ENCODE results near the gene RHCG. TPM values are rescaled to one million over a fixed set of nuclear protein-coding genes. Genes with fewer than 3 reads are reported as not detected.
"Not testable (repeated sequence)": the region's sequence is repeated elsewhere in the genome, so short reads cannot be mapped to it uniquely, and the experiment has no call there.

RHCG gene
- total RNA-seq, 1 experiment from 2014 or later = not detected

DNA sequence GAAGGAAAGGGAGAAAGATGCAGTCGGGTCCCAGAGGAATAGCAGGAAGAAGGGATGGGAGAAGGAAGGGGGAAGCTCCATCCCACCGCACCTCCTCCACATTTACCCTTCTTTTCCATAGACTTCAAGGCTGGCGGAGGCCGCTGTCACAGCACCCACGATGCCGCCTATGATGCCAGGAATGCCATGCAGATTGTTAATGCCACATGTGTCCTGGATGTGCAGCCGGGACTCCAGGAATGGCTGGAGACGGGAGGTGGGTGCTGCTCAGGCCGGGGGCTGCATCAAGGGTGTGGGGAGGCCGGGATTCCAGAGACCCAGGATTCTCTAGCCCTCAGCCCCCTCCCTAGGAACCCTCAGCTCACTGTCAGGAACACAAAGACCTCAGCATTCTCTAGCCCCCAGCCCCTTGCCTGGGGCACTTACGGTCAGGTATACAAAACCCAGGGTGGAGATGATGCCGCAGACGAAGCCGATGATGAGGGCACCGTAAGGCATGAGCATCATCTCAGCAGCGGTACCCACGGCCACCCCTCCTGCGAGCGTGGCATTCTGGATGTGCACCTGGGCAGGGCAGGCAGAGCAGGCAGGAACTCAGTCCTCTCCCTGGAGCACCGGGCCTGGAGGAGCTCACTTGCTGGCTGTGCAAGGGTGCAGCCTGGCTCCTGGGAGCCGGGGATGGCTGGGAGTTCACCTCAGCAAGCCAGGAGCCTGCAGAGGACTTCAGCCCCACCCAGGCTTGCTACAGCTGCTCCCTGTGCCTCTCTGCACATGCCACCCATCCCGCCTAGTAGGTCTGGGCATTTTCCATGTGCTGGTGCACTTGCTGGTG lies 18.8 kb downstream of the RHCG start:
- no peak for DNase-seq (ENCODE audit: low spot score)

- DNase-seq (ENCODE audit: low spot score) = no peak
Observed at GRCh38 chr15:89475661-89476060, 20.7 kb downstream of the RHCG start.

GRCh38 chr15:89472785-89473256 lies 23.6 kb downstream of the RHCG start:
- peak; percentile 72 for DNase-seq (ENCODE audit: low spot score)

DNA sequence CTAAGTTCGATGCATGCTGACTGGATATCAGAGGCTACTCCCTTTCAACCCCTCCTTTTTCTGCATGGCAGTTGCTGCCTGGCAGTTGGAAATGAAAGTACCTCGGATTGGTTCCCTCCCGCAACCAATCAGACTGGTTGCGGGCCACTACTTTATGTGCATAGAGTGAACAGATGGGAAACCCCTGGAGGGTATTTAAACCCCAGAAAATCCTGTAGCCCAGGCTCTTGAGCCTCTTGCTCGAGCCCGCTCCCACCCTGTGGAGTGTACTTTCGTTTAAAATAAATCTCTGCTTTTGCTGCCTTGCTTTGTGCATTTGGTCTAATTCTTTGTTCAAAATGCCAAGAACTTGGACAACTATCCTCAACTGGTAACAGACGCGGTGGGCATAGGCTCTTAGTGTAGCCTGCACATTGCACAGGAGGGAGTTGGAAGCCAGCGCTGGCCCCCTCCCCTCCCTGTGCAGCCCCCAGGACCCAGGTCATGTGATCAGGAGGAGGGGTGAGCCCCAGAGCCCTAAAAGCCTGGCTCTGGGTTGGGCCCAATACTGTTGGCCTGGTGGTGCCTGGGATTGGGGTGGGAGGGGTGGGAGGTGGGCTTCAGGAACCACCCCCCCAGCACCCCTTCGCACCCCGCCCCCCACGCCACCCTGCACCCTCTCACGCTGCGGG lies 26.8 kb downstream of the RHCG start:
- no peak for DNase-seq (ENCODE audit: low spot score)

DNA sequence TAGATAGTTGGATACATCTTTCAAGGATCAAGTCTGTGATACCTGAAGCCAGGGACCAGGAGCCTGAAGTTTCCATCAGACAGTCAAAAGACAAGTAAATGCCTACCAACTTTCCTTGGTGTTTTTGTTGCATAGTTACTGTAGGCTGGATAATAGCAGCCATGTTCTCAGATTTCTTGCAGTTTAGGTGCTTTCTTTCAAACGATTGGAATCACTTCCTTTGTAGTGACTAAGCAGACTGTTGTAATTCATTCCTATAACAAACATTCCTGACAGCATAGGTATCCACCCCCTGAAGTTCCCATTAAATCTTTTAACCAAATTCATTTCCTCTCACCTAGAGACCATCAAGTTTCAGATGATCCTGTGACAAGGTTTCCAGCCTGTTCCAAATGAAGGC lies 27.6 kb downstream of the RHCG start:
- not testable (repeated sequence) for DNase-seq (ENCODE audit: low spot score)

DNA sequence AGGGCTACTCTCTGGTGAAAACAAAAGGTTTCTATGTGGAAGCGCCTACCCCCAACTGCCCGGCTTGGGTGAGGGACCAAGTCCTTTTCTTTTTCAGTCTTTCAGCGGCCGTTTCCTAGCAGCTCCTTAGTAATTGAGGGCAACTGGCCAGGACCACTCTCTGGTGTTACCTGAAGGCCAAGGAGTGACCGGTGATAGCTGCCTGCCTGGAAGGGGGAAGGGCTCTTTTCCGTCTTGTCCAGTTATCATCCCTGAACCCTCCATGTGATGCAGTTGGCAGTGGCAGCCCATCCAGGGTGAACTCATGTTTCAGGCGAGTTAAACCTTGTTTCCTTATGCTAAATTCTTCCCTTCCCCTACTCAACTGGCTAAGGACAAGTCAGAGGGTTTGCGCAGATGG lies 33.3 kb downstream of the RHCG start:
- no peak for DNase-seq (ENCODE audit: low spot score)

GRCh38 chr15:89462198-89462912 lies 34.0 kb downstream of the RHCG start:
- no peak for DNase-seq (ENCODE audit: low spot score)

DNA sequence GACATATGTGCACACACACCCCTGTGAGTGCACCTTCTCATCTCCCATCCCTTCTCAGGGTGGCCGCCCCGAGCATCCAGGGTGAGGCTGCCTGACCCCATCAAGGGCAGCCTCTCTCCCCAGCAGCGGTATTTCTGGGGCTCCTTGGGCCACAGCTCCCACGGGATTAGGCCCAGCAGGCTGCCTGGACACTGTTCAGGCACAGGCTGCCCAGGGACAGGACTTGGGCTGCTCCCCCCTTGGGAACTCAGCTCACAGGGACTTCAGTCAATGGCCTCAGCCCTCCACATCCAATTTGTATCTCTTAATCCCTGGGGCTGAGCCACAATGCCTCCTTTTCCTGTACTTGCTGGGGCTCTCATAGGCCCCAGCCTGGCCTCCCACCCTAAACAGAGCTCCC lies 35.0 kb downstream of the RHCG start:
- no peak for DNase-seq (ENCODE audit: low spot score)

GRCh38 chr15:89460048-89460447 lies 36.3 kb downstream of the RHCG start:
- DNase-seq (ENCODE audit: low spot score) = no peak

GRCh38 chr15:89459271-89460038 lies 36.9 kb downstream of the RHCG start:
- DNase-seq (ENCODE audit: low spot score) = no peak

DNA sequence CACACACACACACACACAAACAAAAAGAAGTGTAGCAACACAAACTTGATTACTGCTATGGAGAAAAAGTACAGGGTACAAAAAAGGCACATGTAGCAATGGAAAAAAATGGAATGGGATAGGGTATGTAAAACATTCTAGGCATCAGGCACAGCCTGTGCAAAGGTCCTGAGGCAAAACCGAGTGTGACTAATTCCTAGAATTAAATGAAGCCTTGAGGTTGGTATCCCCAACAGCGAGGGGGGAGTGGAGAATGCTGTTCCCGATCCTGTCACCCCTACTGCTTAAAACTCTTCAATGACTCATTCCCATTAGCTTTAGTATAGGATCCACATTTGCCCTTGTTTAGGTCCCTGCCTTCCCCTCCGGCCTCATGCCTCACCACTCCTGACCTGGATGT lies 37.9 kb downstream of the RHCG start:
- DNase-seq (ENCODE audit: low spot score) = no peak

- DNase-seq (ENCODE audit: low spot score) = peak; percentile 50
Observed at GRCh38 chr15:89457086-89457485, 39.3 kb downstream of the RHCG start.

DNA sequence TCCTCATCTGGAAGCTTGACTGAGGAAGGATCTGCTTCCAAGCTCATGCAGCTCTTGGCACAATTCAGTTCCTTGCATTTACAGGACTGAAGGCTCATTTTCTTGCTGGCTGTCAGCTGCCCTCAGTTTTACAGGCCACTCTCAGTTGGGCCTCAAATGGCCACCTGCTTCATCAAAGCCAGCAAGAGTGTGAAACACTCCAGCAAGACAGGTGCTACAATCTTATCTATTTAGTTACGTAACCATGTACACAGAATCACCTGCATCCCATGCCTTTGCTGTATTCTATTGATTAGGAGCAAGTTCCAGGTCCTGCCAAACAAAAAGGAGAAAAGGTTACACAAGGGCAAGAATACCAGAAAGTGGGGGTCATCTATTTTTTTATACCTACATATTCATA lies 40.8 kb downstream of the RHCG start:
- DNase-seq (ENCODE audit: low spot score) = no peak

DNA sequence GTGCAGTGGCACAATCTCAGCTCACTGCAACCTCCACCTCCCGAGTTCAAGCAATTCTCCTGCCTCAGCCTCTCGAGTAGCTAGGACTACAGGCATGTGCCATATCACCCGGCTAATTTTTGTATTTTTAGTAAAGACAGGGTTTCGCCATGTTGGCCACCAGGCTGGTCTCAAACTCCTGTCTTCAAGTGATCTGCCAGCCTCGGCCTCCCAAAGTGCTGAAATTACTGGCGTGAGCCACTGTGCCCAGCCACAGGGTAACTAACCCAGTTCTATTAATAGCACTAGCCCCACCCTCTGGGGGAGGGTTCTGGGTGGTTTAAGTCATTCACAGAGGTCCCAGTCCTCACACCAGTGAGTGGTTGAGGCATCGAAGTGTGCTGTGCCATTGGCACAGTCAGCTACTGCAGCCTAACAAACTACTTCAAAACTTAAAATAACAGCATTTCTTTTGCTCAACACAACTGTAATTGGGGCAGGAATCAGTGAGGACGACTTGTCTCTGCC lies 44.0 kb downstream of the RHCG start:
- no peak for DNase-seq (ENCODE audit: low spot score)

- no peak for DNase-seq (ENCODE audit: low spot score)
Observed at GRCh38 chr15:89451846-89452245, 44.5 kb downstream of the RHCG start.

- no peak for DNase-seq (ENCODE audit: low spot score)
Observed at GRCh38 chr15:89450076-89451006, 46.0 kb downstream of the RHCG start.

GRCh38 chr15:89448825-89449224 lies 47.6 kb downstream of the RHCG start:
- no peak for DNase-seq (ENCODE audit: low spot score)

GRCh38 chr15:89447676-89448075 lies 48.7 kb downstream of the RHCG start:
- DNase-seq (ENCODE audit: low spot score) = no peak

- no peak for DNase-seq (ENCODE audit: low spot score)
Observed at GRCh38 chr15:89446255-89446891, 50.0 kb downstream of the RHCG start.

DNA sequence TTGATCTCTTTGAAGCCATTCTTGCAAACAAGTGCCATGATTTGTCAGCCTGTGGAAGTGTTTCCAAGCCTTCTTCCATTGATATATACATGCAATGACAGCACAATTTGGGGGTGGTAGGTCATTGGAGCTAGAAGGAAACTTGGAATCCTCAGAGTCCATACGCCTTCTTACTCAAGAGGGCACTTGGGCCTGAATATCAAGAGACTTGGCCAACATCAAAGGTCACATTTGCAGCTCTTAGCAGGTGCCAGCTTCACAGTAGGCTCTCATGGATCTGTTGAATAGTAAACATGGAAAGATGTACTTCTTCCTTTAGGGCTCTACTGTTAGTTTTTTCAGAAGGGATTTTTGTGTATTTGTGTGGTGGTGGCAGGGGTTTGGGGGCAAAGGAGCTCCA lies 50.9 kb downstream of the RHCG start:
- DNase-seq (ENCODE audit: low spot score) = no peak
